DND-41 (cell line): ENCODE measurements around the gene CLDN7.

Experiments
- ATAC-seq: fragments of 200-7000 bp; cut with Tn5 transposase; 3 replicates; pipeline ENCODE4 v1.9.1; 2021; ENCODE audit warnings: low read depth; ENCODE audit not compliant: insufficient read depth
- DNase-seq: peaks from one replicate; pipeline ENCODE4 v3.0.0-alpha.2; 2020
- H2AFZ ChIP-seq: 2 replicates; pipeline ENCODE4 v1.6.0; 2012; ENCODE audit warnings: low read depth, low read length
- H3K27ac ChIP-seq: 2 replicates; pipeline ENCODE4 v1.5.1; 2012; ENCODE audit warnings: low read length, inconsistent platforms
- H3K27me3 ChIP-seq: fragments of 200-600 bp; sonication (generic); 2 replicates; pipeline ENCODE4 v1.6.0; 2012; ENCODE audit warnings: low read length, mild to moderate bottlenecking, inconsistent platforms; ENCODE audit not compliant: insufficient read depth, poor library complexity
- H3K36me3 ChIP-seq: 2 replicates; pipeline ENCODE4 v1.5.1; 2012; ENCODE audit warnings: low read length, inconsistent platforms; ENCODE audit not compliant: insufficient read depth
- H3K4me1 ChIP-seq: 2 replicates; pipeline ENCODE4 v1.5.1; 2012; ENCODE audit warnings: mild to moderate bottlenecking, low read length; ENCODE audit not compliant: insufficient read depth
- H3K4me2 ChIP-seq: 2 replicates; pipeline ENCODE4 v1.6.0; 2012; ENCODE audit warnings: mild to moderate bottlenecking, moderate library complexity, low read length, inconsistent platforms; ENCODE audit not compliant: insufficient read depth
- H3K4me3 ChIP-seq, 2 experiments: fragments of 200-600 bp in 1 of 2; shearing (Covaris generic) in 1 of 2; 2 replicates each; pipeline ENCODE4 v1.5.1; 2012 to 2016; ENCODE audit warnings: inconsistent platforms in 2 of 2, low read length in 2 of 2, mild to moderate bottlenecking in 2 of 2, low read depth in 1 of 2, moderate library complexity in 1 of 2
- H3K79me2 ChIP-seq: 2 replicates; pipeline ENCODE4 v1.6.0; 2012; ENCODE audit warnings: low read length, inconsistent platforms; ENCODE audit not compliant: insufficient read depth
- H3K9ac ChIP-seq: 2 replicates; pipeline ENCODE4 v1.6.0; 2012; ENCODE audit warnings: low read depth, mild to moderate bottlenecking, inconsistent platforms, low read length, moderate library complexity
- H3K9me3 ChIP-seq: 2 replicates; pipeline ENCODE4 v1.5.1; 2012; ENCODE audit warnings: low read length, moderate library complexity, mild to moderate bottlenecking, inconsistent platforms; ENCODE audit not compliant: insufficient read depth, severe bottlenecking
- H4K20me1 ChIP-seq: 2 replicates; pipeline ENCODE4 v1.6.0; 2012; ENCODE audit warnings: low read length; ENCODE audit not compliant: insufficient read depth
- CTCF ChIP-seq: IDR thresholded peaks from 2 replicates; pipeline ENCODE4 v1.5.1; 2012; ENCODE audit warnings: borderline replicate concordance, low read length, moderate library complexity, mild to moderate bottlenecking; ENCODE audit not compliant: poor library complexity, severe bottlenecking; ENCODE audit errors: extremely low read depth
- EZH2 ChIP-seq: IDR thresholded peaks from 3 replicates; pipeline ENCODE4 v1.6.1; 2012; ENCODE audit warnings: borderline replicate concordance, low read depth, mild to moderate bottlenecking, moderate library complexity, low read length, inconsistent platforms; ENCODE audit not compliant: severe bottlenecking

CLDN7 gene

GRCh38 chr17:7226721-7227710 lies 35.3 kb downstream of the CLDN7 start:
- no peak for ATAC-seq
- TF ChIP-seq EZH2 (no peak), CTCF (no peak)
- peaks cover 91% of the 10 kb centered on the region for H3K36me3 ChIP-seq

GRCh38 chr17:7225711-7226331 lies 36.5 kb downstream of the CLDN7 start:
- Histone ChIP-seq H3K9ac (no peak overlapping the region), H3K36me3 (peaks cover 98% of the 10 kb centered on the region), H3K79me2 (peaks cover 33% of the 10 kb centered on the region), H4K20me1 (peaks cover 50% of the 10 kb centered on the region), H3K27me3 (no peaks in the 10 kb centered on the region), H3K9me3 (no peaks in the 10 kb centered on the region), H3K27ac (no peak overlapping the region), H3K4me1 (peaks cover 22% of the 10 kb centered on the region), H3K4me2 (no peak overlapping the region), H2AFZ (no peak overlapping the region), H3K4me3 (no peak overlapping the region)
- DNase-seq (no peak), ATAC-seq (no peak)
- no peak for TF ChIP-seq CTCF
- TF ChIP-seq EZH2: no peak

More at GRCh38 chr17:7226721-7227710, 35.3 kb downstream of the CLDN7 start:
- Histone ChIP-seq H3K27ac (no peak overlapping the region), H3K79me2 (peaks cover 33% of the 10 kb centered on the region), H3K27me3 (no peaks in the 10 kb centered on the region), H3K9me3 (no peaks in the 10 kb centered on the region), H3K4me2 (no peak overlapping the region), H3K9ac (no peak overlapping the region), H2AFZ (no peak overlapping the region), H3K4me3 (no peak overlapping the region), H3K4me1 (peaks cover 18% of the 10 kb centered on the region), H4K20me1 (peaks cover 44% of the 10 kb centered on the region)
- no peak for DNase-seq

- Histone ChIP-seq H4K20me1 (peaks cover 41% of the 10 kb centered on the region), H3K4me2 (no peak overlapping the region), H3K4me1 (peaks cover 25% of the 10 kb centered on the region), H3K27me3 (no peaks in the 10 kb centered on the region), H2AFZ (no peak overlapping the region), H3K27ac (no peak overlapping the region), H3K36me3 (peaks cover 89% of the 10 kb centered on the region), H3K9me3 (no peaks in the 10 kb centered on the region), H3K4me3 (no peak overlapping the region), H3K9ac (no peak overlapping the region), H3K79me2 (peaks cover 33% of the 10 kb centered on the region)
- ATAC-seq (no peak), DNase-seq (no peak)
- TF ChIP-seq CTCF: no peak
- no peak for TF ChIP-seq EZH2
These were observed 37.6 kb downstream of the CLDN7 start for GRCh38 chr17:7224661-7225111.
